Mononuclear cell (primary cell): ENCODE data around the gene POLD2. TPM values are rescaled to one million over a fixed set of nuclear protein-coding genes. Genes with fewer than 3 reads are reported as not detected.

Experiments
- H3K27me3 ChIP-seq: 2 replicates; pipeline ENCODE4 v1.6.0; 2011; ENCODE audit warnings: low read length, control low read depth; ENCODE audit not compliant: insufficient read depth
- H3K4me1 ChIP-seq: 2 replicates; pipeline ENCODE4 v1.5.1; 2011; ENCODE audit warnings: mild to moderate bottlenecking, low read length, control low read depth; ENCODE audit not compliant: insufficient read depth
- H3K4me3 ChIP-seq: 2 replicates; pipeline ENCODE4 v1.5.1; 2011; ENCODE audit warnings: mild to moderate bottlenecking, low read length, moderate library complexity
- H3K9me3 ChIP-seq: 2 replicates; pipeline ENCODE4 v1.5.1; 2011; ENCODE audit warnings: low read depth, mild to moderate bottlenecking, control low read depth, low read length
- total RNA-seq: library from RNA; depleted of rRNA; stranded (reverse); fragments of >200 nt; gene quantifications from one replicate; pipeline ENCODE4 v1.2.3, GENCODE V29; 2012

The POLD2 gene
- total RNA-seq, 1 donor = 14.9 TPM

DNA sequence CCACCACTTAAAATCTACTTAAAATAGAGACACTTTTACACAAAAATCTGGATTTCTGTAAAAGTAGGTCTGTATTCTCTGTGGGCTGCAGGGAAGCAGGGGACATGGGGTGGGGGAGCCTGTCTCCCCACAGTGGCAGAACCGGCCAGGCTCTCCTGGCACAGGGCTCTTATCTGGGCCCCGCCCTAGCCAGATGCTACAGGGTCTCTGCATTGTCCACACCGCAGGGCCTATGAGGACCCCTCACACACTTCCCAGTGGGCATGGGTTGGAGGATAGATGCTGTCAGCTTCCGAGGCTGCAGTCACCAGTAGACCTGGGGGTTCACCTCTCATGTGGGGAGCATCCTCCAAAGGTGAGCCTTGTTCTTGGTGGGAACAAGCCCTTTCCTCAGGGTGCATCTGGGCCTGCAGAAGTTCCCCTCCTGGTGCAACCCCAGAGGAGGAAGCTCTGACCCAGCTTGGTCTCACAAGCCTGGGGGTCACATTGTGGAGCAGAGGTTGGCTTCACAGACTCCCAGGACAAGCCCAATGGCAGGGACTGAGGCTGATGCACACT, 33.2 kb upstream of the POLD2 start:
- Histone ChIP-seq H3K27me3 (no peaks in the 10 kb centered on the region), H3K4me1 (no peaks in the 10 kb centered on the region), H3K4me3 (no peak overlapping the region), H3K9me3 (no peaks in the 10 kb centered on the region)

DNA sequence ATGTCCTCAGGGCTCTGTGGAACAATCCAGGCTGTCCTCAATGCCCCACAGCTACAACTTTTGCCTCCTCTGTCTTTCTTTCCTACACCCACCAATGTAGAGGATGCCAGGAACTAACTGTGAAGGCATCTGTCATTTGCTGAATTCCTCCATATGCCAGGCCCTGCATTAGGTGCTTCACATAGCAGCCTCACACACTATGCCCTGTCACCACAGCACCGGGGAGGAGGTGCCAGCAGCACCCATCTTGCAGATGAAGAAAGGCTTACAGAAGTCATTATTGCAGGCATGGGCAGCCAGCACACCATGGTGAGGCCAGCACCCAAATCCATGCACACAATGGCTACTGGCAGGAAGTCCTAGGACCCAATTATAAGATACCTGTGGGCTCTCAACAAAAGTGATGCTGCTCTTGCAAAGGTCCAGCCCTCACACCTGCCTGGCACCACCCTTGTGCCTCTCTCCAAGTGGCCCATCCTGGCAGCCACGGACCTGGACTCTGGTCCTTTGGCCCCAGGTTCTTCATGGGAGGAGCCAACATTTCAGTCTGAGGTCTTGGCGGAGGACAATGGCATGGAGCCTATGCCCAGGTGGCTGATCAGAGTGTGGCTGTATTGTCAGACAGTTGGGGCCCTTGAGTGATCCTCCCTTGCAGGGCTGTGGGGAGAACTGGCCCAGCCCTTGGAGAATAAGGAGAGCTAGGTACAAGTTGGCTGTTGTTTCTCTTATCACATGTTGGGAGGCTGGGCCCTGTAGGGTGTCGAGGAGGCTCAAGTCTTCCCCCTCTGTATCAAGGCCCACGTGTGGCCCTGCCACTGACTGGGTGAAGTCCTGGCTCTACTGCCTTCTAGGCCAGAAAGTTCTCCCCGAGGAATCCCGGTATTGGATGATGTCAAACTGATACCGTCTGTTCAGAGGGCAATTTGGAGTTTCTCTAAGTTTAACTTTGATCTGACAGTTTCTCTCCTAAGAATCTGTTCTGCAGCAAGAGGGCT, 32.1 kb upstream of the POLD2 start:
- Histone ChIP-seq H3K27me3 (no peaks in the 10 kb centered on the region), H3K4me3 (no peak overlapping the region), H3K4me1 (no peaks in the 10 kb centered on the region), H3K9me3 (no peaks in the 10 kb centered on the region)

GRCh38 chr7:44154703-44155102, 31.4 kb upstream of the POLD2 start:
- Histone ChIP-seq H3K4me1 (no peaks in the 10 kb centered on the region), H3K9me3 (no peaks in the 10 kb centered on the region), H3K4me3 (no peak overlapping the region), H3K27me3 (no peaks in the 10 kb centered on the region)

DNA sequence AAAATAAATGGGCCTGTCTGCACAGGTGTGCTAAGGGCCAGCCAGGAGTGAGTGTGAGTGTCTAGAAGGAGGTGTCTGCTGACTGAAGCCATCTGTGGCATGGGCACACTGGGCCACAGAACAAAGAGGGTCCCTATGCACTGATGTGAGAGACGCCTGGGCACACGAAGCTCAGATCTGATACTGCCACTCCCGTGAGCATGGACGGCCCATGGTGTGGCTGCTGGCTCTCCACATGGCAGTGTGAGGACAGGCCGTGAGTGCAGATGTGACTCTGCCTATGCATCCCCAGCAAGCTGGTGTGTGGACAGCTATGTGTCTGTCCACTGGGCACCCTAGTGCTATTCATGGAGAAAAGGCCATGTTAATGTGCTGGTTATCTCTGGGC, 30.6 kb upstream of the POLD2 start:
- no peaks in the 10 kb centered on the region for H3K4me1 ChIP-seq
- no peaks in the 10 kb centered on the region for H3K27me3 ChIP-seq
- no peaks in the 10 kb centered on the region for H3K9me3 ChIP-seq
- H3K4me3 ChIP-seq = no peak overlapping the region

DNA sequence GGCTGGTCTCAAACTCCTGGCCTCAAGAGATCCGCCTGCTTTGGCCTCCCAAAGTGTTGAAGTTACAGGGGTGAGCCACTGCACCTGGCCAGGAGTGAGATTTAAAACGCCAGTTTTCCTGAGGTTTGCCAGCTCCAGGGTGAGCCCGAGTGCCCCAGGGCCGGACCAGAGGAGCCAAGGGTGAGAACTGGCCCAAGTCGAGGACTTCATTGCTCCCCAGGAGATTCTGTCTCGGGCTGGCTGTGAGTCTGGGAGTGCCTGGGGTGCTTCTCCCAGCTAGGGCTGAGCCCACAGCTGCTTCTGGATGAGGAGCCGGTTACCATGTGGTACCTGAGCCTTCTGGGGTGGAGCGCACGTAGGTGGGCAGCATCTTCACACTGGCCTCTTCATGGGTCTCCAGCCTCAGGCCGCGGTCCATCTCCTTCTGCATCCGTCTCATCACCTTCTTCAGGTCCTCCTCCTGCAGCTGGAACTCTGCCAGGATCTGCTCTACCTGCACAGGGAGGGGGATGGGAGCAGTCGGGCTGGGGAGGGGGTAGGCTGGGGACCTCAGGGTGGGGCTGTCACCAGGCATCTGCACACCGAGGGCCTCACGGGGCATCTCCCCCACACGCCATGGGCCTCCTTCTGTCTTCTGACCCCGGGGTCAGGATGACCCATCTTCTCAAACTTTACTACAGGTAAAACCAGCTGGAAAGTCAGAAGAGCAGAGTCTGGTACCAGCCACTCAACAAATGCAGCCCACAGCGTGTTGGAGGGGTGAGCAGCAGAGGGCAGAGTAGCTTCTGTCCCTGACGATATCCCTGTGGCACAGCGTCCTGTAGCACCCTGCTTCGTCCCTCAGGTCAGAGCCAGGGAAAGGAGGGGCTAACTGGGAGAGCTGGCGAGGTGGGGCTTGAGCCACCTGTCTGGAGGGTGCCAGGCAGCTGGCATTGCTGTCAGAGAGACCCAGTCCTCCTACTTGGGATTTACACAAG, 29.9 kb upstream of the POLD2 start:
- Histone ChIP-seq H3K4me1 (no peaks in the 10 kb centered on the region), H3K9me3 (no peaks in the 10 kb centered on the region), H3K27me3 (no peaks in the 10 kb centered on the region), H3K4me3 (no peak overlapping the region)

- no peak overlapping the region for H3K4me3 ChIP-seq
- no peaks in the 10 kb centered on the region for H3K4me1 ChIP-seq
- H3K9me3 ChIP-seq = no peaks in the 10 kb centered on the region
- H3K27me3 ChIP-seq = no peaks in the 10 kb centered on the region
Observed at GRCh38 chr7:44151956-44152355, 28.6 kb upstream of the POLD2 start.

GRCh38 chr7:44150966-44151941, 27.9 kb upstream of the POLD2 start:
- H3K27me3 ChIP-seq = peaks cover 5% of the 10 kb centered on the region
- H3K9me3 ChIP-seq = no peaks in the 10 kb centered on the region
- no peak overlapping the region for H3K4me3 ChIP-seq
- H3K4me1 ChIP-seq = peaks cover 5% of the 10 kb centered on the region

- no peak overlapping the region for H3K4me3 ChIP-seq
- H3K4me1 ChIP-seq = peaks cover 11% of the 10 kb centered on the region
- H3K27me3 ChIP-seq = peaks cover 6% of the 10 kb centered on the region
- no peaks in the 10 kb centered on the region for H3K9me3 ChIP-seq
Observed at GRCh38 chr7:44150466-44150832, 27.1 kb upstream of the POLD2 start.

GRCh38 chr7:44149571-44150465, 26.5 kb upstream of the POLD2 start:
- Histone ChIP-seq H3K4me1 (peaks cover 13% of the 10 kb centered on the region), H3K4me3 (no peak overlapping the region), H3K9me3 (no peaks in the 10 kb centered on the region), H3K27me3 (peaks cover 11% of the 10 kb centered on the region)

DNA sequence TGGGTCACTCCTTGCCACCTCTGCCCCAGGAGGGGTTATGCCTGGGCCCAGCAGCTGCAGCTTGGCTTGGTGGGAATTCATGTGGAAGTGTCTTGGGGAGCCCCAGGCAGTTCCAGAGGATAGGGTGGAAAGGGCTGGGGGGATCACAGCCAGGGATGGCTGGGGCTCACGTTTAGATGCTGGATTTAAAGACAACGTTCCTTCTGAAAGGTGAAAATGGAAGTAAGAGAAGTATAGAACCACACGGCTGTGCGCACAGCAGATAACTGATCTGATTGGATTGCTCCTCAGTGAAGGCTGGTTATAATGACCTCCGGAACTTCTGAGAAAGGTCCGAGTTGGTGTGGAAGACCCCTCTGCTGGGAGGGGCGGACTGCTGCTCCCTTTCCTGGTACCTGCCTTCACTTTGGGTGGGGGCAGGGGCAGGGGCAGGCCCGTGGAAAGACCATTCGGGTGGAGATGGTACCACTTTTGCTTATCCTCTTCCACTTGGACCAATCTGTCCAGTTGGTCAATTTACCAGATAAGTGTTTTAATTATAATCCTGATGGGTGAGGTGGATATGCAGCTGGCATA, 25.7 kb upstream of the POLD2 start:
- Histone ChIP-seq H3K9me3 (no peaks in the 10 kb centered on the region), H3K4me1 (peaks cover 13% of the 10 kb centered on the region), H3K4me3 (no peak overlapping the region), H3K27me3 (peaks cover 11% of the 10 kb centered on the region)

- Histone ChIP-seq H3K4me1 (peaks cover 13% of the 10 kb centered on the region), H3K27me3 (peaks cover 11% of the 10 kb centered on the region), H3K9me3 (no peaks in the 10 kb centered on the region), H3K4me3 (no peak overlapping the region)
Observed at GRCh38 chr7:44148166-44148565, 24.8 kb upstream of the POLD2 start.

DNA sequence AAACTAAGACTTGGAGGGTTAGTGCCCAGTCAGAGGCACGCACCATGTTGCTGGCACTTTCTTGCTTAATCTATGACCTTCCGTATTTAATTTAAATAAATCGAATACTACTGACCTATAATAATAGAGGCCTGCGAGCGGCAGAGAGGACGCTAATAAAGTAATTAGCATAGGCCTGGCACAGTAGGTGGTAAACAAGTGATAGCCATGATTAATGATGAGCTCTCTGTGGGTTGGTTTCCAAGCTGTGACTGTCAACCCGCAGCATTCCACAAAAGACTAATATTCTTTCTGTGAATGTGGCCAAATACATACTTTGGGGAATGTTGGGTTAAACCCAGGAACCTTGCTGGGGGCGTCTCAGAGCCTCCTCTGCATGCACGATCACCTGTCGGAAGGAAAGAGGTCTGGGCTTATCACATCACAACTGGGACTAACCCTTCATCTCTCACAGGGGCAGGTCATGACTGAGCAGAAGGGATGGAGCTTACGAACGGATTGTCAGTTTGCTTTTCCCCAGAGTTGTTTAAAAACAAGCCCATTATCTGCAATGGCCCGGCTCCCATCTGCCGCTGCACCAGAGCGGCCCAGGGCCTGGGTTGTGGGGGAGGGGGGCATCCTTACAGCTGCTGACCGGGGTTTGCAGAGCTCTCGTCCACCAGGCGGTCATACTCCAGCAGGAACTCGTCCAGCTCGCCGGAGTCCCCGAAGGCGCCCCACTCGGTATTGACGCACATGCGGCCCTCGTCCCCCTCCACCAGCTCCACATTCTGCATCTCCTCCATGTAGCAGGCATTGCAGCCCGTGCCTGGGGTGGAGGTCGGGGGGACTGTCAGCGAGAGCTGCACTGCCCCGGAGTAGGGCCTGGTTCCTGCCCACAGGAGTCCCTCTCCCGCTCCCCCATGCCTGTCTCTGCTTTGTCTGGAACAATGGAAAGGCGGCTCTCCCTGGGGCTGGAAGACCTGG, 24.0 kb upstream of the POLD2 start:
- Histone ChIP-seq H3K9me3 (no peaks in the 10 kb centered on the region), H3K4me1 (peaks cover 13% of the 10 kb centered on the region), H3K4me3 (no peak overlapping the region), H3K27me3 (peaks cover 11% of the 10 kb centered on the region)
